Esophagus squamous epithelium (tissue), 5 donors: ENCODE measurements around the gene CTTN. TPM values are rescaled to one million over a fixed set of nuclear protein-coding genes. Genes with fewer than 3 reads are reported as not detected.

ENCODE experiments used
- DNase-seq: peaks from one replicate; lab custom pipeline; 2025; lab: John Stamatoyannopoulos, UW
- H3K27ac ChIP-seq, 4 donors: fragments of 200-600 bp; sonication (generic); one replicate each; pipeline ENCODE4 v1.5.1; 2016 to 2019; ENCODE audit warnings: mild to moderate bottlenecking in 1 of 4
- H3K27me3 ChIP-seq, 4 donors: fragments of 200-600 bp; sonication (generic); 1 replicate in 3 of 4; 2 replicates in 1 of 4; pipeline versions ENCODE4 v1.5.1 to v1.6.0; 2017 to 2021; ENCODE audit warnings: antibody characterized with exemption in 1 of 4
- H3K36me3 ChIP-seq, 3 donors: fragments of 200-600 bp; sonication (generic); one replicate each; pipeline ENCODE4 v1.5.1; 2016 to 2019
- H3K4me1 ChIP-seq, 3 donors: fragments of 200-600 bp; sonication (generic); one replicate each; pipeline ENCODE4 v1.5.1; 2017 to 2019
- H3K4me3 ChIP-seq, 4 donors: fragments of 200-600 bp; sonication (generic); 1 replicate in 3 of 4; 2 replicates in 1 of 4; pipeline ENCODE4 v1.5.1; 2016 to 2019; ENCODE audit warnings: mild to moderate bottlenecking in 2 of 4, moderate library complexity in 1 of 4
- H3K9me3 ChIP-seq, 3 donors: fragments of 200-600 bp; sonication (generic); one replicate each; pipeline ENCODE4 v1.5.1; 2016 to 2019
- CTCF ChIP-seq, 6 experiments: fragments of 450-650 bp in 4 of 6; fragments of 200-600 bp in 2 of 6; sonication (generic) in 2 of 6; IDR thresholded peaks; one replicate each; pipeline ENCODE4 v1.5.1; 2016 to 2019; ENCODE audit warnings: antibody characterized with exemption in 6 of 6, mild to moderate bottlenecking in 4 of 6, moderate library complexity in 4 of 6
- POLR2A ChIP-seq, 4 donors: fragments of 450-650 bp; IDR thresholded peaks; one replicate each; pipeline ENCODE4 v1.6.1; 2017; ENCODE audit warnings: antibody characterized with exemption in 4 of 4, mild to moderate bottlenecking in 4 of 4, moderate library complexity in 3 of 4
- WGBS, 2 donors: methylation state at CpG; one replicate each; pipeline ENCODE4 v1.1.5; 2018; 5-methylcytosine and 5-hydroxymethylcytosine counted together
- intact Hi-C: fragments of 100-400 bp; cut with DNase I; formaldehyde crosslinking; loops from one replicate; pipeline ENCODE4 v1.15.0; 2022
- total RNA-seq, 4 donors: library from RNA; depleted of rRNA; stranded (reverse); fragments of >200 nt; gene quantifications; one replicate each; pipeline ENCODE4 v1.1.0, GENCODE V29; 2016
- donor health status: DM: yes; HTN: yes; CAD: no.

The CTTN gene
- total RNA-seq, 4 donors from 2014 or later = 244 to 444 (median 320) TPM

GRCh38 chr11:70367071-70367470 lies 31.3 kb upstream of the CTTN start:
- Histone ChIP-seq H3K4me3 (no peak overlapping the region), H3K27ac (no peak overlapping the region), H3K4me1 (no peaks in the 10 kb centered on the region), H3K36me3 (peaks cover 0 to 60% (median 4%) of the 10 kb centered on the region in 3 donors), H3K9me3 (no peaks in the 10 kb centered on the region), H3K27me3 (no peaks in the 10 kb centered on the region)
- 75 to 81% methylated on average over 5 to 7 of the region's 8 CpGs for WGBS, 2 donors
- TF ChIP-seq POLR2A (IDR thresholded peaks at IDR 0.05) (no peak), CTCF (IDR thresholded peaks at IDR 0.05) (no peak)
- intact Hi-C loops = no loop called here
- no peak for DNase-seq

DNA sequence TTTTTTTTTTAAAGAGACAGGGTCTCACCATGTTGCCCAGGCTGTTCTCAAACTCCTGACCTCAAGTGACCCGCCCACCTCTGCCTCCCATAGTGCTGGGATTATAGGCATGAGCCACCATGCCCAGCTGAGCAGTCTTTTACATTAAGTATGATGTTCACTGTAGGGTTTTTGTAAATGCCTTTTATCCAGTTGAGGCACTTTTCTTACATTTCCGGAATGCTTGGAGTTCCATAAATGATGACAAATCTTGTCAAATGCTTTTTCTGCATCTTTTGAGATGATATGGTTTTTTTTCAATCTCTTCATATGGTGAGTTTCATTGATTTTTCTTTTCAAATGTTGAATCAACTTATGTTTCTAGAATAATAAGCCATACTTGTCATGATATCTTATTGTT lies 29.4 kb upstream of the CTTN start:
- no peak for TF ChIP-seq POLR2A (IDR thresholded peaks at IDR 0.05)
- TF ChIP-seq CTCF (IDR thresholded peaks at IDR 0.05) = no peak
- intact Hi-C loops = no loop called here
- DNase-seq = no peak
- H3K4me1 ChIP-seq = no peaks in the 10 kb centered on the region
- 95 to 96% methylated on average over 2 of the region's 2 CpGs for WGBS, 2 donors
- peaks cover 0 to 60% (median 9%) of the 10 kb centered on the region in 3 donors for H3K36me3 ChIP-seq
- no peak overlapping the region for H3K4me3 ChIP-seq
- no peaks in the 10 kb centered on the region for H3K9me3 ChIP-seq
- no peak overlapping the region for H3K27ac ChIP-seq
- no peaks in the 10 kb centered on the region for H3K27me3 ChIP-seq

DNA sequence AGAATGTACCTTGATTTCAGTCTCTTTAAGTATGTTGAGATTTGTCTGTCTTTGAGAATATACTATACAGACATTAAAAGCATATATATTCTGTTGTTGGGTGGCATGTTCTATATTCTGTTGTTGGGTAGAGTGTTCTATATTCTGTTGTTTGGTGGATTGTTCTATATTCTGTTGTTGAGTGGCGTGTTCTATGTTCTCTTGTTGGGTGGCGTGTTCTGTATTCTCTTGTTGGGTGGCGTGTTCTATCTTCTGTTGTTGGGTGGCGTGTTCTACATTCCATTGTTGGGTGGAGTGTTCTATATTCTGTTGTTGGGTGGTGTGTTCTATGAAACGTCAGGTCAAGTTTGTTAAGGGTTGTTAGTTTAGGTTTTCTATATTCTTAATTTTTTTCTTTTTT lies 27.1 kb upstream of the CTTN start:
- H3K4me3 ChIP-seq = no peak overlapping the region
- no peaks in the 10 kb centered on the region for H3K9me3 ChIP-seq
- peaks cover 0 to 63% (median 5%) of the 10 kb centered on the region in 3 donors for H3K36me3 ChIP-seq
- no peaks in the 10 kb centered on the region for H3K27me3 ChIP-seq
- TF ChIP-seq CTCF (IDR thresholded peaks at IDR 0.05) (no peak), POLR2A (IDR thresholded peaks at IDR 0.05) (no peak)
- intact Hi-C loops = no loop called here
- 53 to 57% methylated on average over 5 of the region's 5 CpGs for WGBS, 2 donors
- no peak overlapping the region for H3K27ac ChIP-seq
- no peaks in the 10 kb centered on the region for H3K4me1 ChIP-seq
- DNase-seq = no peak

GRCh38 chr11:70372076-70372475 lies 26.3 kb upstream of the CTTN start:
- TF ChIP-seq POLR2A (IDR thresholded peaks at IDR 0.05) (no peak), CTCF (IDR thresholded peaks at IDR 0.05) (no peak)
- intact Hi-C loops = no loop called here
- no peaks in the 10 kb centered on the region for H3K27me3 ChIP-seq
- H3K9me3 ChIP-seq = no peaks in the 10 kb centered on the region
- no peak overlapping the region for H3K27ac ChIP-seq
- H3K4me1 ChIP-seq = no peaks in the 10 kb centered on the region
- no peak for DNase-seq
- WGBS, 2 donors = 88 to 97% methylated on average over 8 of the region's 8 CpGs
- H3K4me3 ChIP-seq = no peak overlapping the region
- peaks cover 0 to 69% (median 11%) of the 10 kb centered on the region in 3 donors for H3K36me3 ChIP-seq

DNA sequence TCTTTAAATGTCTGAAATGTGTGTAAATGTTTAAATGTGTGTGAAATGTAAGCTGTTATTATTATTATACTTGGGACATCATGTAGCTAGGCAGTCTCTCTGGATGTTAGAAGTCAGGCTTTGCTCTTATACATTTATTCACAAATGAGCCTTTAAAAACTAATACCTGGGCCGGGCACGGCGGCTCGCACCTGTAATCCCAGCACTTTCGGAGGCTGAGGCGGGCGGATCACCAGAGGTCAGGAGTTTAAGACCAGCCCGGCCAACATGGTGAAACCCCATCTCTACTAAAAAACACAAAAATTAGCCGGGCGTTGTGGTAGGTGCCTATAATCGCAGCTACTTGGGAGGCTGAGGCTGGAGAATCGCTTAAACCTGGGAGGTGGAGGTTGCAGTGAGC lies 21.7 kb upstream of the CTTN start:
- Histone ChIP-seq H3K27me3 (no peaks in the 10 kb centered on the region), H3K9me3 (no peaks in the 10 kb centered on the region), H3K4me3 (no peak overlapping the region), H3K36me3 (peaks cover 14 to 97% (median 27%) of the 10 kb centered on the region in 3 donors), H3K4me1 (no peaks in the 10 kb centered on the region), H3K27ac (no peak overlapping the region)
- no peak for DNase-seq
- WGBS, 2 donors = 93 to 100% methylated on average over 12 of the region's 12 CpGs
- intact Hi-C loops = no loop called here
- TF ChIP-seq CTCF (IDR thresholded peaks at IDR 0.05) (no peak), POLR2A (IDR thresholded peaks at IDR 0.05) (no peak)
